Astrocyte (in vitro differentiated cells and primary cell): ENCODE results near the gene NOLC1. TPM values are rescaled to one million over a fixed set of nuclear protein-coding genes. Genes with fewer than 3 reads are reported as not detected.

Experiments used
- DNase-seq: peaks from one replicate; pipeline ENCODE4 v3.0.0-alpha.2; 2010; ENCODE audit warnings: low read depth
- FAIRE-seq: peaks from 2 replicates; lab custom pipeline; 2011; peaks lifted over from hg19 to GRCh38; lab: Jason Lieb, UNC
- H2AFZ ChIP-seq: 2 replicates; pipeline ENCODE4 v1.6.0; 2012; ENCODE audit warnings: low read depth, low read length, inconsistent platforms
- H3K27ac ChIP-seq: 2 replicates; pipeline ENCODE4 v1.5.1; 2011; ENCODE audit warnings: low read depth, low read length, inconsistent platforms
- H3K27me3 ChIP-seq: 2 replicates; pipeline ENCODE4 v1.6.0; 2011; ENCODE audit warnings: low read length, inconsistent platforms; ENCODE audit not compliant: insufficient read depth
- H3K36me3 ChIP-seq: 2 replicates; pipeline ENCODE4 v1.5.1; 2011; ENCODE audit warnings: low read length, inconsistent platforms; ENCODE audit not compliant: insufficient read depth
- H3K4me1 ChIP-seq: 2 replicates; pipeline ENCODE4 v1.5.1; 2011; ENCODE audit warnings: low read length, inconsistent platforms; ENCODE audit not compliant: insufficient read depth
- H3K4me2 ChIP-seq: 2 replicates; pipeline ENCODE4 v1.6.0; 2012; ENCODE audit warnings: low read length, inconsistent platforms
- H3K4me3 ChIP-seq: 2 replicates; pipeline ENCODE4 v1.5.1; 2011; ENCODE audit warnings: low read depth, mild to moderate bottlenecking, low read length, inconsistent platforms; ENCODE audit not compliant: insufficient read depth
- H3K79me2 ChIP-seq: 2 replicates; pipeline ENCODE4 v1.6.0; 2012; ENCODE audit warnings: mild to moderate bottlenecking, low read length, inconsistent platforms; ENCODE audit not compliant: insufficient read depth
- H3K9ac ChIP-seq: 2 replicates; pipeline ENCODE4 v1.6.0; 2012; ENCODE audit warnings: mild to moderate bottlenecking, low read length, inconsistent platforms
- H3K9me3 ChIP-seq: 2 replicates; pipeline ENCODE4 v1.5.1; 2012; ENCODE audit warnings: low read depth, mild to moderate bottlenecking, low read length, inconsistent platforms; ENCODE audit not compliant: insufficient read depth
- H4K20me1 ChIP-seq: 2 replicates; pipeline ENCODE4 v1.6.0; 2012; ENCODE audit warnings: low read length, inconsistent platforms; ENCODE audit not compliant: insufficient read depth
- H3K27ac Mint-ChIP-seq: one replicate; pipeline ENCODE4 v1.8.0; 2021; ENCODE audit warnings: mild to moderate bottlenecking, mixed read lengths; ENCODE audit not compliant: unreplicated experiment
- H3K27me3 Mint-ChIP-seq: one replicate; pipeline ENCODE4 v1.8.0; 2021; ENCODE audit warnings: low read depth, mixed read lengths; ENCODE audit not compliant: unreplicated experiment
- H3K36me3 Mint-ChIP-seq: one replicate; pipeline ENCODE4 v1.8.0; 2021; ENCODE audit warnings: low read depth, mixed read lengths; ENCODE audit not compliant: unreplicated experiment
- H3K4me1 Mint-ChIP-seq: one replicate; pipeline ENCODE4 v1.8.0; 2021; ENCODE audit warnings: low read depth, mixed read lengths; ENCODE audit not compliant: unreplicated experiment
- H3K4me3 Mint-ChIP-seq: one replicate; pipeline ENCODE4 v1.8.0; 2021; ENCODE audit warnings: mild to moderate bottlenecking, moderate library complexity, mixed read lengths; ENCODE audit not compliant: unreplicated experiment
- H3K9me3 Mint-ChIP-seq: one replicate; pipeline ENCODE4 v1.8.0; 2021; ENCODE audit warnings: mild to moderate bottlenecking, mixed read lengths; ENCODE audit not compliant: unreplicated experiment
- CTCF ChIP-seq: IDR thresholded peaks from 2 replicates; pipeline ENCODE4 v1.5.1; 2011; ENCODE audit warnings: low read depth, mild to moderate bottlenecking, inconsistent platforms, low read length, moderate library complexity; ENCODE audit not compliant: insufficient read depth
- EZH2 ChIP-seq: IDR thresholded peaks from 2 replicates; pipeline ENCODE4 v1.6.1; 2012; ENCODE audit warnings: mild to moderate bottlenecking, low read length, inconsistent platforms; ENCODE audit not compliant: insufficient read depth
- total RNA-seq: library from RNA; stranded (reverse); gene quantifications from 2 replicates; pipeline ENCODE4 v1.2.1, GENCODE V29; 2021

Gene NOLC1
- total RNA-seq, 1 donor from 2014 or later = 92.9 TPM

DNA sequence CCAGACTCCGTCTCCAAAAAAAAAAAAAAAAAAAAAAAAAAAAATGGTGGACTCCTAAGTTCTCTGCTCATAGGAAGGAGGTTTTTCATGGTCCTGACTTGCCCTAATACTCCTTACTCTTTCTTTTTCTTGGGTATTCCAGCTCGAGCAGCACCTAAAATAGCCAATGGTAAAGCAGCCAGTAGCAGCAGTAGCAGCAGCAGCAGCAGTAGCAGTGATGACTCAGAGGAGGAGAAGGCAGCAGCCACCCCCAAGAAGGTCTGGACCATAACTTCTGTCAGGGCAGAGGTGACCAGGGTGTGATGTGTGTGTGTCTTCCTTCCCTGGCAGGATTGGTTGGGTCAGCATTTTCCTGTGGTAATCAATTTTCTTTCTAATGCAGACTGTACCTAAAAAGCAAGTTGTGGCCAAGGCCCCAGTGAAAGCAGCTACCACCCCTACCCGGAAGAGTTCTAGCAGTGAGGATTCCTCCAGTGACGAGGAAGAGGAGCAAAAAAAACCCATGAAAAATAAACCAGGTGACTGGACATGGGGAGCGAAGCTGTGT is 6.9 kb downstream of the NOLC1 start:
- DNase-seq (peak; percentile 17), FAIRE-seq (no peak)
- Mint-ChIP-seq H3K27me3 (no peaks in the 10 kb centered on the region), H3K36me3 (peaks cover 48% of the 10 kb centered on the region), H3K27ac (peak overlapping the region; percentile 91), H3K4me3 (peak overlapping the region; percentile 72), H3K9me3 (no peaks in the 10 kb centered on the region), H3K4me1 (peaks cover 21% of the 10 kb centered on the region)
- Histone ChIP-seq H4K20me1 (peaks cover 93% of the 10 kb centered on the region), H3K9ac (no peak overlapping the region), H2AFZ (no peak overlapping the region), H3K36me3 (peaks cover 70% of the 10 kb centered on the region), H3K4me2 (no peak overlapping the region), H3K4me1 (peaks cover 4% of the 10 kb centered on the region), H3K4me3 (no peak overlapping the region), H3K9me3 (no peaks in the 10 kb centered on the region), H3K27me3 (no peaks in the 10 kb centered on the region), H3K79me2 (peaks cover 45% of the 10 kb centered on the region), H3K27ac (no peak overlapping the region)
- TF ChIP-seq CTCF (no peak), EZH2 (no peak)

DNA sequence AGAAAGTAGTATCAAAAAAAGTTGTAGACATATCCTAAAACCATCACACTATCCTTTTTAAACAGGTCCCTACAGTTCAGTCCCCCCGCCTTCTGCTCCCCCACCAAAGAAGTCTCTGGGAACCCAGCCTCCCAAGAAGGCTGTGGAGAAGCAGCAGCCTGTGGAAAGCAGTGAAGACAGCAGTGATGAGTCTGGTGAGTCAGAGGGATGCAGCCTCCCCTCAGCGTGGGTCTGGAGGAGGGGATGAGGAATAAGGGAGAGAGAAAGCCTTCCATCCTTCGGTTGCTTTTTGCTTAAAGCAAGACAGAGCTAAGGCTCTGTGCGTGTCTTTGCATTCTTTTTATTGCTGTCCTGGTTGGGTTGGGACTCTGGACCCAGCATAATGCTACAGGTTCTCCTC is 7.6 kb downstream of the NOLC1 start:
- Histone ChIP-seq H3K4me3 (no peak overlapping the region), H3K4me2 (no peak overlapping the region), H3K9me3 (no peaks in the 10 kb centered on the region), H3K4me1 (peaks cover 4% of the 10 kb centered on the region), H2AFZ (no peak overlapping the region), H3K36me3 (peaks cover 70% of the 10 kb centered on the region), H3K79me2 (peaks cover 38% of the 10 kb centered on the region), H3K9ac (no peak overlapping the region), H3K27me3 (no peaks in the 10 kb centered on the region), H3K27ac (no peak overlapping the region), H4K20me1 (peaks cover 86% of the 10 kb centered on the region)
- Mint-ChIP-seq H3K27ac (no peak overlapping the region), H3K9me3 (no peaks in the 10 kb centered on the region), H3K4me3 (peak overlapping the region; percentile 72), H3K27me3 (no peaks in the 10 kb centered on the region), H3K4me1 (peaks cover 21% of the 10 kb centered on the region), H3K36me3 (peaks cover 48% of the 10 kb centered on the region)
- FAIRE-seq = no peak
- DNase-seq = no peak
- no peak for TF ChIP-seq CTCF
- TF ChIP-seq EZH2 = no peak

DNA sequence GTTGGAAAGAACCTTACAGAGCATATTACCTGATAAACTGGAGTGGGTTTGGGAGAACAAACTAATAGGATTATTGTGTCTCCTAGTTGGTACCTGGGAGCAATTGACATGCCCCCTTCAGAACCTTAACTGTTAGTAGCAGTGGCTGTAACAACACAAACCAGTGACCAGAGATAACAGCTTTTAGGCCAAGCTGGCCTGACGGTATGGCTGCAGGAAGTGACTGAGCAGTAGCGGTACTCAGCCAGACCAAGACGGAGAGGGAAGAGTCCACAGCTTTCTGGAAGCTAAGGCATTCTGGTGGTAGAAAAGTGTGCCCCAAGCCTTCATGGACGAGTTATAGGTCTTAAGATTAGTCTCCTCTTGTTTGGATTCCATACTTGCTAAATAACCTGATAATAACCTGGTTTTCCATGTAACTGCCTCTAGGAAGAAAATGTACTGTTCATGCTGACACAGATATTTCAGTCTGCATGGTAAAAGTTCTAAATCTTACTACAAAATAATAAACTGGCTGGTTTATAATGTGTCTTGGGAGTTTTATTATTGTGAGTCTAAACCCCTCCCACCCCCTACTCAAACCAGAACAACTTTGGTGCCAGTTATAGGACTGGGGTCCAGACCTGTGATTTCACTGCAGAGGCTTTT is 11.3 kb downstream of the NOLC1 start:
- FAIRE-seq (no peak), DNase-seq (no peak)
- Mint-ChIP-seq H3K4me1 (peaks cover 16% of the 10 kb centered on the region), H3K4me3 (no peak overlapping the region), H3K9me3 (no peaks in the 10 kb centered on the region), H3K27me3 (no peaks in the 10 kb centered on the region), H3K36me3 (peaks cover 33% of the 10 kb centered on the region), H3K27ac (no peak overlapping the region)
- Histone ChIP-seq H3K36me3 (peaks cover 50% of the 10 kb centered on the region), H3K27me3 (no peaks in the 10 kb centered on the region), H3K4me2 (no peak overlapping the region), H3K27ac (no peak overlapping the region), H3K4me1 (peaks cover 4% of the 10 kb centered on the region), H4K20me1 (peaks cover 51% of the 10 kb centered on the region), H3K79me2 (peaks cover 3% of the 10 kb centered on the region), H3K4me3 (no peak overlapping the region), H3K9me3 (no peaks in the 10 kb centered on the region), H2AFZ (no peak overlapping the region), H3K9ac (no peak overlapping the region)
- TF ChIP-seq CTCF = no peak
- no peak for TF ChIP-seq EZH2
